Breast epithelium (tissue), 4 donors: ENCODE measurements around the gene PLCB3. TPM values are rescaled to one million over a fixed set of nuclear protein-coding genes. Genes with fewer than 3 reads are reported as not detected.

Experiments used
- DNase-seq, 2 donors: peaks; one replicate each; pipeline ENCODE4 v3.0.0-alpha.2; 2019; ENCODE audit warnings: low spot score in 2 of 2
- H3K27ac ChIP-seq, 2 donors: fragments of 200-600 bp; sonication (generic) in 1 of 2; one replicate each; pipeline ENCODE4 v1.5.1; 2016 to 2019; ENCODE audit warnings: mild to moderate bottlenecking in 1 of 2
- H3K27me3 ChIP-seq, 2 donors: fragments of 200-600 bp; sonication (generic) in 1 of 2; one replicate each; pipeline versions ENCODE4 v1.5.1 to v1.6.0; 2017 to 2019; ENCODE audit warnings: control low read depth in 1 of 2, mild to moderate bottlenecking in 1 of 2
- H3K36me3 ChIP-seq: fragments of 200-600 bp; one replicate; pipeline ENCODE4 v1.5.1; 2019
- H3K4me1 ChIP-seq, 2 donors: fragments of 200-600 bp; sonication (generic); one replicate each; pipeline ENCODE4 v1.5.1; 2016 to 2019; ENCODE audit warnings: control low read depth in 1 of 2
- H3K4me3 ChIP-seq, 3 donors: fragments of 200-600 bp; sonication (generic); 1 replicate in 2 of 3; 2 replicates in 1 of 3; pipeline ENCODE4 v1.5.1; 2016 to 2019; ENCODE audit warnings: mild to moderate bottlenecking in 3 of 3, moderate library complexity in 2 of 3
- H3K9me3 ChIP-seq, 2 donors: fragments of 200-600 bp; sonication (generic) in 1 of 2; one replicate each; pipeline ENCODE4 v1.5.1; 2016 to 2019; ENCODE audit warnings: control low read depth in 1 of 2
- CTCF ChIP-seq, 3 donors: fragments of 450-650 bp; IDR thresholded peaks; one replicate each; pipeline ENCODE4 v1.5.1; 2016 to 2017; ENCODE audit warnings: antibody characterized with exemption in 3 of 3, mild to moderate bottlenecking in 3 of 3, moderate library complexity in 3 of 3
- POLR2A ChIP-seq: fragments of 450-650 bp; IDR thresholded peaks from one replicate; pipeline ENCODE4 v1.6.1; 2016; ENCODE audit warnings: antibody characterized with exemption, mild to moderate bottlenecking, moderate library complexity
- POLR2AphosphoS5 ChIP-seq, 3 donors: sonication (generic); formaldehyde crosslinking; IDR thresholded peaks; one replicate each; pipeline ENCODE4 v1.6.1; 2017; ENCODE audit warnings: antibody characterized with exemption in 3 of 3
- intact Hi-C: fragments of 100-400 bp; cut with DNase I; formaldehyde crosslinking; loops from one replicate; pipeline ENCODE4 v1.15.1; 2023; ENCODE audit warnings: low total_unique reads
- total RNA-seq, 3 donors: library from RNA; depleted of rRNA; stranded (reverse); fragments of >200 nt; gene quantifications; one replicate each; pipeline ENCODE4 v1.1.0, GENCODE V29; 2016

The PLCB3 gene
- total RNA-seq, 3 donors from 2014 or later = 15.5 to 20.5 (median 19.0) TPM

DNA sequence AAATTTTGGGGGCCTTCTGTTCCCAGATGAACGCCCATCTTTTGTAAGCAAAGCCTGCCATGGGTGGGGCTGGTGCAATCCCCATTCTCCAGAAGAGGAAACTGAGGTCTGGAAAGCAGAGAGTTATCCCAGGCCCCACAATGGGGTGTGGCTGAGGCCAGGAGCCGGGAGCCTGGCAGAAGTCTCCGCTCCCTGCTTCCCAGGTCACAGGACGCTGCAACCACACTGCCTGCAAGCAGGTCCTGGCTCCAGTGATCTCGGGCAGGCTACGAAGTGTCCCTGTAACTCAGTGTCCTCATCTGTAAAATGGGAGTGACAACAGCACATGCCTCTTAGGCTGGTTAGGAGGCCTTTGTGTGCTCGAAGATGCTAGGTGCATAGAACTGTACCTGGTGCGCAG is 1.7 kb downstream of the PLCB3 start:
- no peaks in the 10 kb centered on the region for H3K27me3 ChIP-seq
- peak overlapping the region in 1 of 3 donors; percentile 75 for H3K4me3 ChIP-seq
- peak overlapping the region in 1 of 2 donors; percentile 57 for H3K27ac ChIP-seq
- no peaks in the 10 kb centered on the region for H3K36me3 ChIP-seq
- no peak for DNase-seq
- peaks cover 8 to 9% of the 10 kb centered on the region in 2 donors for H3K4me1 ChIP-seq
- no peaks in the 10 kb centered on the region for H3K9me3 ChIP-seq
- TF ChIP-seq POLR2A (no peak), POLR2AphosphoS5 (IDR thresholded peaks at IDR 0.05) (no peak), CTCF (IDR thresholded peaks at IDR 0.05) (no peak)
- intact Hi-C loops = no loop called here

GRCh38 chr11:64253481-64253880 is 2.2 kb downstream of the PLCB3 start:
- TF ChIP-seq CTCF (IDR thresholded peaks at IDR 0.05) = no peak
- no peak for TF ChIP-seq POLR2AphosphoS5 (IDR thresholded peaks at IDR 0.05)
- no peak for TF ChIP-seq POLR2A
- H3K4me1 ChIP-seq = peaks cover 8 to 9% of the 10 kb centered on the region in 2 donors
- no peaks in the 10 kb centered on the region for H3K27me3 ChIP-seq
- no peak for DNase-seq
- H3K27ac ChIP-seq = no peak overlapping the region
- no peaks in the 10 kb centered on the region for H3K36me3 ChIP-seq
- intact Hi-C loops = no loop called here
- H3K4me3 ChIP-seq = no peak overlapping the region
- no peaks in the 10 kb centered on the region for H3K9me3 ChIP-seq

DNA sequence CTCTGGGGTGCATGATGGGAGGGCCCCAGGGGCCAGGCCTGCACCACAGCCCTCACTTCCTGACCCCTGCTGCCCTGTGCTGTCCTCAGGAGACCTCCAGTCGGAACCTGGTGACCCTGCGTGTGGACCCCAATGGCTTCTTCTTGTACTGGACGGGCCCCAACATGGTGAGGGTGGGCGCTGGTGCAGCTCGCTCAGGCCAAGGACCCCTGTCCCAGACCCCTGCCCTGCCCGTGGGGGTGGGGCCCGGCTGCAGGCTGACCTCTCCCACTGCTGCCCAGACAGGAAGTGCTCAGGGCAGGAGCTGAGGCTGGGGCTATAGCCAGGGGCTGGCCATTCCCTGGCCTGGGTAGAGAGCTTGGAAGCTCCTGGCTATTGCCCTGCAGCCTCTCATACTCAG is 3.0 kb downstream of the PLCB3 start:
- no peak for DNase-seq
- H3K27ac ChIP-seq = no peak overlapping the region
- H3K27me3 ChIP-seq = no peaks in the 10 kb centered on the region
- intact Hi-C loops = no loop called here
- no peaks in the 10 kb centered on the region for H3K9me3 ChIP-seq
- TF ChIP-seq POLR2AphosphoS5 (IDR thresholded peaks at IDR 0.05) = no peak
- TF ChIP-seq CTCF (IDR thresholded peaks at IDR 0.05) = no peak
- no peak overlapping the region for H3K4me3 ChIP-seq
- no peaks in the 10 kb centered on the region for H3K36me3 ChIP-seq
- peaks cover 8 to 9% of the 10 kb centered on the region in 2 donors for H3K4me1 ChIP-seq

- H3K27me3 ChIP-seq = no peaks in the 10 kb centered on the region
- no peaks in the 10 kb centered on the region for H3K36me3 ChIP-seq
- intact Hi-C loops = no loop called here
- no peaks in the 10 kb centered on the region for H3K9me3 ChIP-seq
- H3K4me1 ChIP-seq = peaks cover 8 to 9% of the 10 kb centered on the region in 2 donors
- H3K4me3 ChIP-seq = no peak overlapping the region
- no peak for DNase-seq
- TF ChIP-seq POLR2A (no peak), CTCF (IDR thresholded peaks at IDR 0.05) (no peak), POLR2AphosphoS5 (IDR thresholded peaks at IDR 0.05) (no peak)
- no peak overlapping the region for H3K27ac ChIP-seq
Observed at GRCh38 chr11:64255135-64256128, 4.1 kb downstream of the PLCB3 start.

- intact Hi-C loops = no loop called here
- H3K4me3 ChIP-seq = no peak overlapping the region
- TF ChIP-seq POLR2A (no peak), POLR2AphosphoS5 (IDR thresholded peaks at IDR 0.05) (no peak), CTCF (IDR thresholded peaks at IDR 0.05) (no peak)
- H3K27me3 ChIP-seq = no peaks in the 10 kb centered on the region
- H3K36me3 ChIP-seq = no peaks in the 10 kb centered on the region
- no peak overlapping the region for H3K27ac ChIP-seq
- DNase-seq = no peak
- peaks cover 8 to 9% of the 10 kb centered on the region in 2 donors for H3K4me1 ChIP-seq
- no peaks in the 10 kb centered on the region for H3K9me3 ChIP-seq
Observed at GRCh38 chr11:64256300-64256699, 5.0 kb downstream of the PLCB3 start.
